ENCODE measurements around the gene TMEM266. TPM values are rescaled to one million over a fixed set of nuclear protein-coding genes. Genes with fewer than 3 reads are reported as not detected.
A peak's percentile ranks its signal among the peaks of the same experiment; 100 is the strongest.

The TMEM266 gene
- total and polyA plus RNA-seq, 2 of the 4 experiments (the other 2 are of a cell fraction) = not detected

GRCh38 chr15:76172782-76173181 is 113.0 kb downstream of the TMEM266 start:
- H3K4me2 ChIP-seq (ENCODE audit: low read depth, low read length) = no peak overlapping the region
- dilution Hi-C loops (cut with HindIII; ENCODE audit: low sequenced_read_pairs, unreplicated experiment) (no loop called here), intact Hi-C loops (cut with micrococcal nuclease) (no loop called here), in situ Hi-C loops (cut with MboI; ENCODE audit: low sequenced_read_pairs) (no loop called here)
- no peak overlapping the region for H3K14ac ChIP-seq (replicated peaks; ENCODE audit: low read depth, low read length)
- no peak overlapping the region for H3K4ac ChIP-seq (ENCODE audit: low read depth, low read length)
- H2AK5ac ChIP-seq (ENCODE audit: low read depth, low read length) = no peak overlapping the region
- no peak overlapping the region for H2BK5ac ChIP-seq (ENCODE audit: low read depth, low read length, poor library complexity, severe bottlenecking)
- H4K91ac ChIP-seq (ENCODE audit: insufficient read depth, low read depth, low read length) = no peak overlapping the region
- no peak overlapping the region for H3K56ac ChIP-seq (ENCODE audit: extremely low read depth, insufficient read depth, low read length)
- H2BK15ac ChIP-seq (ENCODE audit: low read depth, low read length) = no peak overlapping the region
- 73% methylated on average over 10 of the region's 16 CpGs; no CpG with 5 or more reads in 1 of the 2 experiments for WGBS, 2 experiments (ENCODE audit: extremely low coverage in 2 of 2, insufficient read length in 1 of 2)
- POLR2A ChIA-PET (ENCODE audit: unreplicated experiment) = no interaction called here
- H3K27ac ChIP-seq (ENCODE audit: insufficient read depth, low read length) = no peak overlapping the region
- H4K20me1 ChIP-seq (ENCODE audit: insufficient read depth, low read length) = no peaks in the 10 kb centered on the region; the same call in 1 of the 2 replicates
- H3K9me1 ChIP-seq (ENCODE audit: insufficient read depth, low read length) = peaks cover 8% of the 10 kb centered on the region
- H2BK20ac ChIP-seq (ENCODE audit: low read depth, low read length) = no peak overlapping the region
- no peak for ATAC-seq (ENCODE audit: low read depth)
- no peaks in the 10 kb centered on the region; the same call in 1 of the 2 replicates for H3K27me3 ChIP-seq (ENCODE audit: control insufficient read depth, insufficient read depth, low read length)
- no peak overlapping the region for H4K5ac ChIP-seq (ENCODE audit: low read depth, low read length)
- no TSS peak for BruUV-seq (replicated peaks)
- H3K23ac ChIP-seq (ENCODE audit: low read depth, low read length) = no peak overlapping the region
- H2AK9ac ChIP-seq (replicated peaks; ENCODE audit: low read depth, low read length, poor library complexity) = no peak overlapping the region
- H3K4me1 ChIP-seq (ENCODE audit: control insufficient read depth, insufficient read depth, low read length) = peaks cover 10% of the 10 kb centered on the region
- no peak overlapping the region for H3K18ac ChIP-seq (ENCODE audit: low read depth, low read length)
- H2BK120ac ChIP-seq (ENCODE audit: low read depth, low read length) = no peak overlapping the region
- CTCF ChIA-PET = no interaction called here
- no peak overlapping the region for H3K4me3 ChIP-seq (ENCODE audit: insufficient read depth, low read depth, low read length)
- no peak for TF ChIP-seq NFE2L2 (IDR thresholded peaks at IDR 0.05; ENCODE audit: low read depth, low read length)
- TF ChIP-seq MAFK (IDR thresholded peaks at IDR 0.05; ENCODE audit: low read depth, low read length) = no peak
- TF ChIP-seq, protein P1, sequence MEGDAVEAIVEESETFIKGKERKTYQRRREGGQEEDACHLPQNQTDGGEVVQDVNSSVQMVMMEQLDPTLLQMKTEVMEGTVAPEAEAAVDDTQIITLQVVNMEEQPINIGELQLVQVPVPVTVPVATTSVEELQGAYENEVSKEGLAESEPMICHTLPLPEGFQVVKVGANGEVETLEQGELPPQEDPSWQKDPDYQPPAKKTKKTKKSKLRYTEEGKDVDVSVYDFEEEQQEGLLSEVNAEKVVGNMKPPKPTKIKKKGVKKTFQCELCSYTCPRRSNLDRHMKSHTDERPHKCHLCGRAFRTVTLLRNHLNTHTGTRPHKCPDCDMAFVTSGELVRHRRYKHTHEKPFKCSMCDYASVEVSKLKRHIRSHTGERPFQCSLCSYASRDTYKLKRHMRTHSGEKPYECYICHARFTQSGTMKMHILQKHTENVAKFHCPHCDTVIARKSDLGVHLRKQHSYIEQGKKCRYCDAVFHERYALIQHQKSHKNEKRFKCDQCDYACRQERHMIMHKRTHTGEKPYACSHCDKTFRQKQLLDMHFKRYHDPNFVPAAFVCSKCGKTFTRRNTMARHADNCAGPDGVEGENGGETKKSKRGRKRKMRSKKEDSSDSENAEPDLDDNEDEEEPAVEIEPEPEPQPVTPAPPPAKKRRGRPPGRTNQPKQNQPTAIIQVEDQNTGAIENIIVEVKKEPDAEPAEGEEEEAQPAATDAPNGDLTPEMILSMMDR (conservative IDR thresholded peaks at IDR 0.05; ENCODE audit: low read depth, low read length) = no peak
- no peak for TF ChIP-seq CEBPB (IDR thresholded peaks at IDR 0.05; ENCODE audit: low read depth, low read length)
- TF ChIP-seq SMC3 (IDR thresholded peaks at IDR 0.05; ENCODE audit: low read depth, low read length) = no peak
- TF ChIP-seq RFX5 (IDR thresholded peaks at IDR 0.05; ENCODE audit: low read depth, low read length) = no peak
- H3K36me3 ChIP-seq (ENCODE audit: control insufficient read depth, insufficient read depth, low read length) = no peaks in the 10 kb centered on the region
- H4K8ac ChIP-seq (ENCODE audit: low read depth in 2 of 2, low read length in 2 of 2) = no peak overlapping the region
- no peak overlapping the region for H3K9ac ChIP-seq (ENCODE audit: low read depth, low read length)
- H3K9me3 ChIP-seq (ENCODE audit: control insufficient read depth, insufficient read depth, low read length) = no peaks in the 10 kb centered on the region
- H2AFZ ChIP-seq (replicated peaks; ENCODE audit: low read length, poor library complexity) = peak overlapping the region; percentile 34
- H3K79me1 ChIP-seq (ENCODE audit: low read depth in 1 of 2, low read length in 2 of 2) = no peaks in the 10 kb centered on the region
- DNase-seq = no peak
